Measurements from ENCODE around the gene SLC2A2. TPM values are rescaled to one million over a fixed set of nuclear protein-coding genes. Genes with fewer than 3 reads are reported as not detected.

The SLC2A2 gene
- total RNA-seq, 2 experiments from 2014 or later: not detected

DNA sequence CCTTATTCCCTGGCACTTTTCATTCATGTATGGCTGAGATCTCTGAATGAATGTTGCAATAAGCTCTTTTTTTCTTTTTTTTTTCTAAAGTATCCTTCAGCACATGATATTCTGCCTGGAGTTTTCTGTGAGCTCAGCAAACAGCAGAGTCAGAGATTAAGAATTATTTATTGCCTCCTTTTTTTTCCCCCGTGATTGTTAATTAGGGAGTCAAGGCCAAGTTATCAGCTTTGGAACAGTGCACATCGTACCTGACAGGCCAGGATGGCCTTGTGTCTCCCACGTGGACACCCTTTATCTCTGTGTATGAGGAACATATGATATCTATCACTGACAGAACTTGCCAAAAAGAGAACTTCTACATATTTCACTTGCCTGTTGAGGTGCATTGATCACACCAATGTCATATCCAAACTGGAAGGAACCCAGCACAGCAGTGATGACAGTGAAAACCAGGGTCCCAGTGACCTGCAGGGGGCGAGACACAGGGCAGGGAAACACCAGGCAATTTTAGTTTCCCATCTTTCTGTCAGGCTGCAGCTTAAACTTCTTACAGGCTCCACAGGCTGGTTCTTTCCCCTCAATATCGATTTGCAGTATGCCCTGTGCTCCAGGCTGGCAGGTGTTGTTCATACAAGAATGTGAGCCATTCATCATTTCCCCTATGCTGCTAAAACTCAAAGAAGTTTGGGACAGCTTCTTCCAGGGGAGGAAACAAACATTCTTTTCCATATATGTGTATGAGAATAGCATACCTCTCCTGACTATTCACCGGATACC, 8.2 kb downstream of the SLC2A2 start:
- peaks cover 14% of the 10 kb centered on the region for H3K27me3 Mint-ChIP-seq
- H3K9me3 Mint-ChIP-seq: no peaks in the 10 kb centered on the region
- CTCF ChIA-PET: interaction anchor here (0.8 kb wide), 1 partner anchor 526 kb away, joined by 4 read pairs; no protein-coding TSS in a partner anchor
- no peak overlapping the region for H3K27ac Mint-ChIP-seq
- POLR2A ChIA-PET: no interaction called here
- H3K4me1 Mint-ChIP-seq: no peaks in the 10 kb centered on the region
- no peak for DNase-seq
- no peak overlapping the region for H3K4me3 Mint-ChIP-seq
- H3K36me3 Mint-ChIP-seq (ENCODE audit: low read depth): no peaks in the 10 kb centered on the region

DNA sequence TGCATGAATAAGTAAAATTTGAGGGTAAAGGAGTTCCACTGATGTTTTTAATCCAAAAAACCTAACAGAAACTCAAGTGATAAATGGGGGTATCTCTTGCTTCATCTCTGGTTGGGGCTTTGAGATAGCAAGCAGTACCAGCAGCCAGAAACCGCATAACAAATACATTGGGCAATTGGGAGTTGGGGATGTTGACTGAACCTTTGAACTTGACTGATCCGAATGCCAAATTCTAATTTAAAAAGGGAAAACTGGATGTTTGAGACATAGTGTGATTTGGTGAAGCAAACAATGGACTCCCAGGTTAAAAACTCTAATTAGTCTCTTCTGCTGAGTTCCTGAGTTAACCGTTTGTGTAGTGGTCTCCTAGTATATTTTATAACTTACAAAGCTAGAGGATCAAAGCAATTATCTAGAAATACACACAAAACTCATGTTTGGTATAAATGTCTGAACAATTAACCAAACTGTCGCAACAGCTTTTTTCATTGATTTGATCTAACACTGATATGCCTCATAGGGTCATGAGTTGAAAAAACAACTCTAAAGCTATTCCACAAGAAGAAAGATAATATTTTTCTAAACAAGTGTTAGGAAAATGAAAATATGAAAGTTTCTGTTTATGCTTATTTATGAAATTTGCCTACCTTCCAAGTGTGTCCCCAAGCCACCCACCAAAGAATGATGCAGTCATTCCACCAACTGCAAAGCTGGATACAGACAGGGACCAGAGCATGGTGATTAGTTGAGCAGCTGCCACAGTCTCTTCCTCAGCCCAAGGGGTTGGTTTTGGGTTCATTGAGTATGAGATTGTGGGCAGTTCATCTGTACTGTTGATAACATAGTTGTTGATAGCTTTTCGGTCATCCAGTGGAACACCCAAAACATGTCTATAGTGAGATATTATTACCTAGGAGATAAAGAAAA, 12.4 kb downstream of the SLC2A2 start:
- H3K36me3 Mint-ChIP-seq (ENCODE audit: low read depth): no peaks in the 10 kb centered on the region
- H3K4me3 Mint-ChIP-seq: no peak overlapping the region
- ChIA-PET POLR2A (no interaction called here), CTCF (interaction anchor here (0.9 kb wide), 1 partner anchor 100 kb away, joined by 3 read pairs; no protein-coding TSS in a partner anchor)
- H3K4me1 Mint-ChIP-seq: no peaks in the 10 kb centered on the region
- no peak overlapping the region for H3K27ac Mint-ChIP-seq
- H3K27me3 Mint-ChIP-seq: peaks cover 12% of the 10 kb centered on the region
- no peaks in the 10 kb centered on the region for H3K9me3 Mint-ChIP-seq
- DNase-seq: no peak

DNA sequence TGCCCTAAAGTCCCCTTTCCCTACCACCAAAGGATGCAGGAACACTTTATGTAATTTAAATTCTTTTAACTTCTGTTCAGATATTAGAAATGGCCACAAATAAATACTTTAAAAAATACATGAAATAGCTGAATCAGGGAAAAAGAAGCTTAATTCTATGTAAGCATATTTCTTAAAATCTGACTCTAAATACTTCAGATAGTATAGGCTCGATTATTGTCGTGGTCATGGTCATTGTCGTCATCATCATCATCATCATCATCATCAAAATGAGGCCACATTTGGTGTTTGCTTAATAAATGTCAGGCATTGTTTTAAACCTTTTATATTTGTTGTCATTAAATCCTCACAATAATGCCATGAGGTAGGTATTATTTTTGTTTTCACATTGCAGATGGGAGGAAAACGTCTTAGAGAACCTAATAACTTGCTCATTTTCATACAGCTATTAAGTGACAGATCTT, 14.6 kb downstream of the SLC2A2 start:
- H3K9me3 Mint-ChIP-seq: no peaks in the 10 kb centered on the region
- H3K36me3 Mint-ChIP-seq (ENCODE audit: low read depth): no peaks in the 10 kb centered on the region
- DNase-seq: no peak
- POLR2A ChIA-PET: no interaction called here
- no peaks in the 10 kb centered on the region for H3K4me1 Mint-ChIP-seq
- H3K27me3 Mint-ChIP-seq: peaks cover 13% of the 10 kb centered on the region
- no peak overlapping the region for H3K4me3 Mint-ChIP-seq
- no peak overlapping the region for H3K27ac Mint-ChIP-seq
- CTCF ChIA-PET: no interaction called here

DNA sequence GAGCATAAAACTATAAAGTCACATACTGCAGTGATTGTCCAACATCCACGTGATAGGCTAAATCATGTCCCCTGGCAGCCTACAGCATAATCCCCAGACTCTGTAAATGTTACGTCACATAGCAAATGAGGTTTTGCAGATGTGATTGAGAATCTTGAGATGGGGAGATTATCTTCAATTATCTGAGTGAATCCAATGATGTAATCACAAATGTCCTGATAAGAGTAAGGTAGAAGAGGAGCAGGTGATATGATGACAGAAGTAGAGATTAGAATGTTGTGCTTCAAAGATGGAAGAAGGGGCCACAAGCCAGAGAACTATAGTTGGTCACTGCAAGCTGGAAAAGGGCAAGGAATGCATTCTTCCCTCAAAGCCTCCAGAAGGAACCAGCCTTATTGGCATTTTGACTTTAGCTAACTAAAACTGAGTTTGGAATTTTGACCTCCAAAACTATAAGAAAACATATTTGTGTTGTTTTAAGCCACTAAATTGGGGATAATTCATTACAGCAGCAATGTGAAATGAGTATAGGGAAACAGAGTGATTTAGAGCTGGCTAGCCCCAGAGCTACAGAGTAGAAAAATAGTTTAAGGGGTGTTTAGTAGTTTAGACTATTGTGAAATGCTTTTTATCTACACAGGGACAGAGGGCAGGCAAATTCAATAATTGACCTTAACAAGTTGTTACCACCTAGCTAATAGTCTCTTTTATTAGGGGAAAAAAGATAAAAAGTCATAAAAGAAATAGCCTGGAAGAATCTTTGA, 15.2 kb downstream of the SLC2A2 start:
- Mint-ChIP-seq H3K9me3 (no peaks in the 10 kb centered on the region), H3K27ac (no peak overlapping the region), H3K36me3 (ENCODE audit: low read depth) (no peaks in the 10 kb centered on the region), H3K4me1 (no peaks in the 10 kb centered on the region), H3K4me3 (no peak overlapping the region), H3K27me3 (peaks cover 13% of the 10 kb centered on the region)
- ChIA-PET POLR2A (no interaction called here), CTCF (no interaction called here)
- no peak for DNase-seq

DNA sequence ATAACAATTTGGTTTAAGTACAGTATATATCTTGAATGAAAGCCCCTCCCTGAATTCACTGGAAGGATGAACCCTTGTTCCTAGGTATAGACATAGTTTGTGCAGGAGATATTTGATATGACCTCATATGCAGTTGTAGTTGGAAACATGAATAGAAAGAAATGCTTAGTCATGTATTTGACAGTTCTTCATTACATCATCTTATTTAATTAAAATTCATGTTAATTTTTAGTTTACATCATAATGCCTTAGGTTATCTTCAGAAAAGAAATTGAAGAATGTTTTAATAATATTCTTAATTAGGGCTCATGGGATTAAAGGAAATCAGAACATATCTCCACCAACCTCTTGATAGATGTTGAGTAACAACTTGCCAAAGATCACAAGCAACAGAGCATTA, 19.2 kb downstream of the SLC2A2 start:
- DNase-seq: no peak
- POLR2A ChIA-PET: no interaction called here
- Mint-ChIP-seq H3K27me3 (peaks cover 11% of the 10 kb centered on the region), H3K4me1 (no peaks in the 10 kb centered on the region), H3K4me3 (no peak overlapping the region), H3K27ac (no peak overlapping the region), H3K9me3 (no peaks in the 10 kb centered on the region), H3K36me3 (ENCODE audit: low read depth) (no peaks in the 10 kb centered on the region)
- CTCF ChIA-PET: no interaction called here

DNA sequence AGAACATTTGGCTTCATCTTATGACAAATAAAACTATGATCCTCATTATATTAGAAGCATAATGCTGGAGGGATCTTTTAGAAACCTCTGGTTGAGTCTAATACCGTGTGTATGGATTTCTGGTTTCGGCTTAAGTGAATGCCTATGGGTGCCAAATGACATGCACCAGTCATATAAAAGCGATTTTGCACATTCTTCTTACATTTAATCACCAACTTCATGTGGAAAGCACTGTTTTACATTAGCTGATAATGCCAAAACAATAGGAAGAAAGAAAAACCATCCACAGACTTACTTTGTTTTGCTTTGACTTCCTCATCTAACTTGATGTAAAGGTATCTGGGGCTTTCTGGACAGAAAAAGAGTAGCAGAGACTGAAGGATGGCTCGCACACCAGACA, 20.9 kb downstream of the SLC2A2 start:
- no peak overlapping the region for H3K4me3 Mint-ChIP-seq
- H3K4me1 Mint-ChIP-seq: no peaks in the 10 kb centered on the region

DNA sequence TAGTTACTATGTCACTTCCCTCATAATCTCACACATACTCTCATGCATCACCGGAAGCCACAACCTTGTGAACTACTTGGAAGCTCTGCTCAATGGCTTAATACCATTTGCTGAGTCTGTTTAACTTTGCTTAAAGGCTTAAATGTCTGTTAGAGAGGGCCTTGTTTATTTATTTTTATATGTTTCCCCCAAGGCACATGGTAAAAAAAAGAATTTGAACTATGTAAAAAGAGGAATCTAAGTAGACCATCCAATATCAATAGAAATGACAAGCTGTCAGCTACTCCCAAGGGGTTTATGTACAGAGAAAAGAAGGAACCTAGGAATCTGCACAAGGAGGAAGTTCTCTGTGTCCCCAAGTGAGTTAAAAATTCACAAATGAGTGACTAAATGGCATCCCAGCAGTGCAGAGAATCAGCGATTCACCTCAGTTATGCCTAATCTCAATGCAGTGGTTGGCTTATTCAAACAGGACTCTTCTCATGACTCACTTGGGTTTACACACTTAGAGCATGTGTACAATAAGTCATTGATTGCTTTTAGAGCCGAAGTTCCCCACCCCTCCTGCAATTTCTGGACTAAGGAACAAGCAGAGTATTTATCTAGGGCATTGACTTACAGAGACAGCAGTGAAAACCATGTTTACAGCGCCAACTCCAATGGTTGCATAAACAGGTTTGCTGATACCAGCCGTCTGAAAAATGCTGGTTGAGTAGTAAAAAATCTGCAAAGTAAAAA, 24.4 kb downstream of the SLC2A2 start:
- CTCF ChIA-PET: interaction anchor here (0.6 kb wide), 1 partner anchor 696 kb away, joined by 3 read pairs; no protein-coding TSS in a partner anchor
- POLR2A ChIA-PET: no interaction called here

More for the DNA sequence above, 20.9 kb downstream of the SLC2A2 start:
- no peaks in the 10 kb centered on the region for H3K9me3 Mint-ChIP-seq
- CTCF ChIA-PET: no interaction called here
- H3K36me3 Mint-ChIP-seq (ENCODE audit: low read depth): no peaks in the 10 kb centered on the region
- POLR2A ChIA-PET: no interaction called here
- H3K27ac Mint-ChIP-seq: no peak overlapping the region
- H3K27me3 Mint-ChIP-seq: peaks cover 7% of the 10 kb centered on the region
- no peak for DNase-seq

DNA sequence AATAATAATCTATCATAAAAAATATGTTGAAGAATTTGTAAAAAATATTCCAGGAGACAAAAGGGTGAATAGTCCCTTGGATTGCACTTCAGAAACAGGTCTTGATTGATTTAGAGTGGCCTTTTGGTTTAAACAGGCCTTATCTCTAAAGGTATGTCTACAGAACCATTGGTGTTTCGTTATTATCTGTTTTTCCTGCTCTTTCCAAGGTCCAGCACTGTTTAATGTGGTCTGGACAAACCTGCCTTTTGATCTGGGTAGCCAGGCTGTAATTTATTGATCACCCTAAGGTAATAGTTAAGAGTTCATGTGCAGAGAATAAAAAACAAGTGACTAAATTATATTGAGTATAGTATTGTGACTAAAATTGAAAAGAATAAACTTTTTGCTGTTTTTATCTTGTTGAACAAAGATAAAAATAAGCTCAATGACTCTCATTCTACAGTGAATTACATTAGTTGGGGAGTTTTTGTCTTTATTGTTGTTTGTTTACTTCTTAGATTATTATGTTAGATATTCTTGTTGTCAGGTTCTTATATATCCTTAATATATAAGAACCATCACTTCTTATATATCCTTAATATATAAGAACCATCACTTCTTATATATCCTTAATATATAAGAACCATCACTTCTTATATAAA, 25.1 kb downstream of the SLC2A2 start:
- no peak for DNase-seq
- H3K27ac Mint-ChIP-seq: no peak overlapping the region
- no peaks in the 10 kb centered on the region for H3K36me3 Mint-ChIP-seq (ENCODE audit: low read depth)
- ChIA-PET CTCF (interaction anchor here (0.6 kb wide), 1 partner anchor 697 kb away, joined by 3 read pairs; no protein-coding TSS in a partner anchor), POLR2A (no interaction called here)
- no peaks in the 10 kb centered on the region for H3K27me3 Mint-ChIP-seq
- H3K4me1 Mint-ChIP-seq: no peaks in the 10 kb centered on the region
- H3K9me3 Mint-ChIP-seq: no peaks in the 10 kb centered on the region
- no peak overlapping the region for H3K4me3 Mint-ChIP-seq

More for the DNA sequence above, 24.4 kb downstream of the SLC2A2 start:
- Mint-ChIP-seq H3K27ac (no peak overlapping the region), H3K27me3 (no peaks in the 10 kb centered on the region), H3K4me3 (no peak overlapping the region), H3K4me1 (no peaks in the 10 kb centered on the region), H3K9me3 (no peaks in the 10 kb centered on the region), H3K36me3 (ENCODE audit: low read depth) (no peaks in the 10 kb centered on the region)
- DNase-seq: no peak

DNA sequence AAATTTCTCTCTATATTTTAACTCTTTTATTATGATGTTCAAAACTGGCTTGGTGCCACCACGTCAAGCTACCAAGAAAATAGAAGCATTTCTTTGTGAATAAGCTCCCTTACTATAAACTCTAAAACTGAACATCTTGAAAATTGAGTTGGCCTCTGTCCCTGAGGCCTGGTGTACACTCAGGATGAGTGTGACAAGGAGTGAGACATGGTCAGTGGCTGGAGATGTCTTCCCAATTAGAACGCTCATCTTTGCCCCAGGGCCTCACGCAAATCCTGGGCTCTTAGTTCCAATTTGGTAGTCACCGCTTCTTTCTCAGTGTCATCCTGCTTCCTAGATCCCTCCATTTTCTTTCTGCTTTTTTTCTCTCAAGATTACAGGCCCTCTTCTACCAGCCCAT, 26.2 kb downstream of the SLC2A2 start:
- Mint-ChIP-seq H3K9me3 (no peaks in the 10 kb centered on the region), H3K4me1 (no peaks in the 10 kb centered on the region), H3K27me3 (no peaks in the 10 kb centered on the region), H3K4me3 (no peak overlapping the region), H3K27ac (no peak overlapping the region), H3K36me3 (ENCODE audit: low read depth) (no peaks in the 10 kb centered on the region)
- POLR2A ChIA-PET: no interaction called here
- no peak for DNase-seq
- CTCF ChIA-PET: no interaction called here

DNA sequence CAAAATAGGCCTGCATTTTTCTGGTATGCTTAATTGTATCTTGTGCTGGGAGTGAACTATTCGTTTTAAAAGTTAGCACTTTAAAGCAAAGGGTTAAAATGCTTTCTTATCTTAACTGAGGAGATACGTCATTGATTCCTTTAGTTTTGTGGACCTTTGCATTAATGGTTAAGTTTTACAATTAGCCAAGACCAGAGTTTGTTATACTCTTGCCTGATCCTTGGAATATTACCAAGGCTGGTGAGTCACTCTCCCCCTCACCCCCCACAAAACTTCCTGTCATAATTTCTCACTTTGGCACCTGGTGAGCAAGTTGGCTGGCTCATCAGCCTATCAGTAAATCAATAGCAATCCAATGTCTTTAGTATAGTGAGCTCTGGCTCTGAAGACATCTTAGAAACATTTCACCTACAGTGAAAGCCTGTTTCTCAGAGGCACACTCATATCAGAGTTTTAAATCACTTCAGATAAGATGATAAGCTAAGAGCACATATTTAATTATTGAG, 26.7 kb downstream of the SLC2A2 start:
- Mint-ChIP-seq H3K4me3 (no peak overlapping the region), H3K9me3 (no peaks in the 10 kb centered on the region), H3K36me3 (ENCODE audit: low read depth) (no peaks in the 10 kb centered on the region), H3K27me3 (no peaks in the 10 kb centered on the region), H3K4me1 (no peaks in the 10 kb centered on the region), H3K27ac (no peak overlapping the region)
- ChIA-PET POLR2A (no interaction called here), CTCF (no interaction called here)
- DNase-seq: no peak

DNA sequence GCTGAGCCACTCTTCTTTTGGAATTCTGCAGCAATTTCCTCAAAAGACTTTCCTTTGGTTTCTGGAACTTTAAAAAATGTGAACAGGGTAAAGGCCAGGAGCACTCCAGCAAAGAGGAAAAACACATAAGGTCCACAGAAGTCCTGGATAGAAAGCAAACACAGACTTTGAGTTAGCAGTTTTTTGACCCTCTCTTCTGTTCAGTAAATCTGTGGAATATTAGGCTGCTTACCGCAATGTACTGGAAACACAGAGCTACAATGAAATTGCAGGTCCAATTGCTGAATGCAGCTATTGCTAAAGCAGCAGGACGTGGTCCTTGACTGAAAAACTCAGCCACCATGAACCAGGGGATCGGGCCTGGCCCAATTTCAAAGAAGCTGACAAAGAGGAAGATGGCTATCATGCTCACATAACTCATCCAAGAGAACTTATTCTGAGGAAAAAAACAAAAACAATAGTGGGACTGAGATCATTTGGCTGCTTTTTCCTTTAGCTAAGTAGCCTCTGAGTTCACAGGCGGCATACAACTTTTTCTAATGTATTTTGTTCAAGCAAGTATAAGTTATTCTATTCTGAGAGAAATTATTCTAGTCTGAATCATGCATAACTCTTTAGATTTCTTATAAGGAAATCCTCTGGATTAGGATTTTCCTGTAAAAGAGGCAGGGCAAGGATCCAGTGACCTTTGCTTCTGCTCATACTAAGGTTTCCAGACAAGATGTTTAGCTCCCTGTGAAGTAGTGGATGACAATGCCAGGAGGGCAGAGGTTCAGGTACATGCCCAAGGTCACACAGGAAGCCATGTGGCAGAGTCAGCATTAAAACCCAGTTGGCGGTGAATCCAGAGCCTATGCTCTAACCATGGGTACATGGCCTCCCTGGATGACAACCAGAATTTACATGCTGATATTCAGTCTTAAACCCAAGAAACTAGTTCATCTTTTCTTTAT, 28.3 kb downstream of the SLC2A2 start:
- Mint-ChIP-seq H3K36me3 (ENCODE audit: low read depth) (no peaks in the 10 kb centered on the region), H3K4me3 (no peak overlapping the region), H3K27me3 (no peaks in the 10 kb centered on the region), H3K4me1 (no peaks in the 10 kb centered on the region), H3K27ac (no peak overlapping the region), H3K9me3 (no peaks in the 10 kb centered on the region)
- CTCF ChIA-PET: no interaction called here
- no peak for DNase-seq
- POLR2A ChIA-PET: no interaction called here
